GM12873 (cell line): Measurements from ENCODE around the gene KRTAP6-3.

Experiments used
- CTCF ChIP-seq: IDR thresholded peaks from 2 replicates; pipeline ENCODE4 v1.5.1; 2012; ENCODE audit warnings: low read depth, mild to moderate bottlenecking, moderate library complexity, low read length, control low read depth; ENCODE audit not compliant: insufficient read depth; ENCODE audit errors: missing control alignments

KRTAP6-3 gene

GRCh38 chr21:30625449-30626165, 33.4 kb downstream of the KRTAP6-3 start:
- TF ChIP-seq CTCF = no peak

- no peak for TF ChIP-seq CTCF
Observed at GRCh38 chr21:30628109-30628508, 35.9 kb downstream of the KRTAP6-3 start.

- no peak for TF ChIP-seq CTCF
Observed at GRCh38 chr21:30629200-30629599, 37.0 kb downstream of the KRTAP6-3 start.

- TF ChIP-seq CTCF = no peak
Observed at GRCh38 chr21:30634906-30635305, 42.7 kb downstream of the KRTAP6-3 start, which contains the start of gene KRTAP20-2. KRTAP20-2 (plus strand) TSS chr21:30635206; CDS start chr21:30635264, 58 bp downstream.

GRCh38 chr21:30638686-30639085, 46.4 kb downstream of the KRTAP6-3 start:
- no peak for TF ChIP-seq CTCF

GRCh38 chr21:30642564-30642963, 50.3 kb downstream of the KRTAP6-3 start, which contains the start of gene KRTAP20-3:
KRTAP20-3 (plus strand) TSS chr21:30642864.
- no peak for TF ChIP-seq CTCF
